ENCODE results near the gene TTLL13. TPM values are rescaled to one million over a fixed set of nuclear protein-coding genes. Genes with fewer than 3 reads are reported as not detected.

TTLL13 gene
- total RNA-seq, 3 donors from 2014 or later (not counting 1 experiment from before 2014, with no cell fraction given): 0.18 to 2.2 (median 1.2) TPM

DNA sequence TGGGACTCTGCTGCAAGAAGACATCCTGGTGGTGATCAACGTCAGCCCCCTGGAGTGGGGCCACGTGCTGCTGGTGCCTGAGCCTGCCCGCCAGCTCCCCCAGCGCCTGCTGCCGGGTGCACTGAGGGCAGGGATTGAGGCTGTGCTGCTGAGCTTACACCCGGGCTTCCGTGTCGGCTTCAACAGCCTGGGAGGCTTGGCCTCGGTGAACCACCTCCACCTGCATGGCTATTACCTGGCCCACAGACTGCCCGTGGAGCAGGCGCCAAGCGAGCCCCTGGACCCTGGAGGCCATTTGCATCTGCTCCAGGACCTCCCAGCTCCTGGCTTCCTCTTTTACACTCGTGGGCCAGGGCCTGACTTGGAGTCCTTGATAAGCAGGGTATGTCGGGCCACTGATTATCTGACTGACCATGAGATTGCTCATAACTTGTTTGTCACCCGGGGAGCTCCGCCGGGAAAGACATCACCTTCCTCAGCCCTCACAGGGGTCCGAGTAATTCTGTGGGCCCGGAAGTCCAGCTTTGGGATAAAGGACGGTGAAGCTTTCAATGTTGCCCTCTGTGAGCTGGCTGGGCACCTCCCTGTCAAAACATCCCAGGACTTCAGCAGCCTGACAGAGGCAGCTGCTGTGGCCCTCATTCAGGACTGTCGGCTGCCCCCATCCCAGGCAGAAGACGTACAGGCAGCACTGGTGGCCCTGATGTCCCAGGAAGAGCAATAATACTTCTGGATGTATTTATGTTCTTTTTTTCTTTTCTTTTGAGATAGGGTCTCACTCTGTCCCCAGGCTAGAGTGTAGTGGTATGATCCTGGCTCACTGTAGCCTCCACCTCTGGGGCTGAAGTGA lies 7.8 kb upstream of the TTLL13 start:
- WGBS (ENCODE audit: insufficient coverage): 91% methylated on average over 22 of the region's 22 CpGs
- DNase-seq (no peak), ATAC-seq (no peak)
- Histone ChIP-seq H3K36me3 (ENCODE audit: control insufficient read depth, insufficient read depth, low read length) (peaks cover 23% of the 10 kb centered on the region), H3K4me3 (ENCODE audit: low read length) (no peak overlapping the region), H3K27me3 (ENCODE audit: control insufficient read depth, insufficient read depth, low read length) (no peaks in the 10 kb centered on the region), H3K4me1 (ENCODE audit: control insufficient read depth, insufficient read depth, low read length) (no peaks in the 10 kb centered on the region), H3K9me3 (ENCODE audit: control insufficient read depth, insufficient read depth, low read length) (no peaks in the 10 kb centered on the region), H3K27ac (ENCODE audit: low read length) (no peak overlapping the region)
- peaks cover 0 to 4% of the 10 kb centered on the region in 2 donors for H3K4me1 Mint-ChIP-seq
- intact Hi-C loops (cut with micrococcal nuclease): no loop called here
- H3K9me3 Mint-ChIP-seq: no peaks in the 10 kb centered on the region
- no peaks in the 10 kb centered on the region for H3K27me3 Mint-ChIP-seq (ENCODE audit: low read depth in 2 of 2)
- H3K4me3 Mint-ChIP-seq: no peak overlapping the region
- no peak overlapping the region for H3K27ac Mint-ChIP-seq
- no peak for TF ChIP-seq CTCF (IDR thresholded peaks at IDR 0.05)
- H3K36me3 Mint-ChIP-seq: no peaks in the 10 kb centered on the region

GRCh38 chr15:90243943-90244639 lies 5.3 kb upstream of the TTLL13 start:
- Histone ChIP-seq H3K4me1 (ENCODE audit: control insufficient read depth, insufficient read depth, low read length) (peaks cover 4% of the 10 kb centered on the region), H3K27me3 (ENCODE audit: control insufficient read depth, insufficient read depth, low read length) (no peaks in the 10 kb centered on the region), H3K27ac (ENCODE audit: low read length) (no peak overlapping the region), H3K4me3 (ENCODE audit: low read length) (no peak overlapping the region), H3K36me3 (ENCODE audit: control insufficient read depth, insufficient read depth, low read length) (peaks cover 14% of the 10 kb centered on the region), H3K9me3 (ENCODE audit: control insufficient read depth, insufficient read depth, low read length) (no peaks in the 10 kb centered on the region)
- no peak for TF ChIP-seq CTCF (IDR thresholded peaks at IDR 0.05)
- Mint-ChIP-seq H3K27me3 (ENCODE audit: low read depth in 2 of 2) (no peaks in the 10 kb centered on the region), H3K4me1 (peaks cover 3 to 11% of the 10 kb centered on the region in 2 donors), H3K4me3 (no peak overlapping the region), H3K36me3 (no peaks in the 10 kb centered on the region), H3K9me3 (no peaks in the 10 kb centered on the region), H3K27ac (no peak overlapping the region)
- intact Hi-C loops (cut with micrococcal nuclease): no loop called here
- ATAC-seq: no peak
- no peak for DNase-seq
- WGBS (ENCODE audit: insufficient coverage): 93% methylated on average over 10 of the region's 10 CpGs

DNA sequence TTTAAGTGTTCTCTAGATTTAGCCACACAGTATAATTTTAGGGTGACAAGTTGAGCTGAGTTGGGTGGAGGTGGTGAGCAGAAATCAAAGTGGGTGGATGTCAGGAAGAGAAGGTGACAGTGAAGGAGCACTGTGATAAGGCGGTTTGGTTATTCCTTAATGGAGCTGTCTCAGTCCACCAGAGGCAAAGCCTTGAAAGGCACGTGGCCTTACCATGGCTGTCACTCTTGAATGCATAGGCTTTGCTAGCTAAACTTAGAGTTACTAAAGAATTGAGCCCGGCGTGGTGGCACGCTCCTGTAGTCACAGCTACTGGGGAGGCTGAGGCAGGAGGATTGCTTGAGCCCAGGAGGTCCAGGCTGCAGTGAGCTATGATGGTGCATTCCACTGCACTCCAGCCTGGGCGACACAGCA lies 560 bp upstream of the TTLL13 start:
- peak overlapping the region; percentile 78 to 82 for H3K27ac Mint-ChIP-seq
- H3K4me3 Mint-ChIP-seq: peak overlapping the region; percentile 89
- TF ChIP-seq CTCF (IDR thresholded peaks at IDR 0.05): no peak
- H3K4me1 Mint-ChIP-seq: peaks cover 10 to 24% of the 10 kb centered on the region in 2 donors
- Histone ChIP-seq H3K9me3 (ENCODE audit: control insufficient read depth, insufficient read depth, low read length) (no peaks in the 10 kb centered on the region), H3K27ac (ENCODE audit: low read length) (no peak overlapping the region), H3K4me3 (ENCODE audit: low read length) (no peak overlapping the region), H3K36me3 (ENCODE audit: control insufficient read depth, insufficient read depth, low read length) (no peaks in the 10 kb centered on the region), H3K27me3 (ENCODE audit: control insufficient read depth, insufficient read depth, low read length) (no peaks in the 10 kb centered on the region), H3K4me1 (ENCODE audit: control insufficient read depth, insufficient read depth, low read length) (peaks cover 18% of the 10 kb centered on the region)
- no peaks in the 10 kb centered on the region for H3K9me3 Mint-ChIP-seq
- 83% methylated on average over 6 of the region's 6 CpGs for WGBS (ENCODE audit: insufficient coverage)
- H3K36me3 Mint-ChIP-seq: no peaks in the 10 kb centered on the region
- intact Hi-C loops (cut with micrococcal nuclease): no loop called here
- peak in 1 of 3 donors; percentile 21 for ATAC-seq
- DNase-seq: no peak
- no peaks in the 10 kb centered on the region for H3K27me3 Mint-ChIP-seq (ENCODE audit: low read depth in 2 of 2)
